Activated naive CD8-positive, alpha-beta T cell (primary cell): ENCODE data around the gene ANKRD6.

ENCODE experiments used
- H3K27ac Mint-ChIP-seq: one replicate; pipeline ENCODE4 v1.8.0; 2021; ENCODE audit warnings: mixed read lengths
- H3K27me3 Mint-ChIP-seq: one replicate; pipeline ENCODE4 v1.8.0; 2021; ENCODE audit warnings: mixed read lengths
- H3K36me3 Mint-ChIP-seq: one replicate; pipeline ENCODE4 v1.8.0; 2021; ENCODE audit warnings: mixed read lengths
- H3K4me1 Mint-ChIP-seq: one replicate; pipeline ENCODE4 v1.8.0; 2021; ENCODE audit warnings: low read depth, mixed read lengths
- H3K4me3 Mint-ChIP-seq: one replicate; pipeline ENCODE4 v1.8.0; 2021; ENCODE audit warnings: mild to moderate bottlenecking, mixed read lengths
- H3K9me3 Mint-ChIP-seq: one replicate; pipeline ENCODE4 v1.8.0; 2021; ENCODE audit warnings: low read depth, mixed read lengths

ANKRD6 gene

DNA sequence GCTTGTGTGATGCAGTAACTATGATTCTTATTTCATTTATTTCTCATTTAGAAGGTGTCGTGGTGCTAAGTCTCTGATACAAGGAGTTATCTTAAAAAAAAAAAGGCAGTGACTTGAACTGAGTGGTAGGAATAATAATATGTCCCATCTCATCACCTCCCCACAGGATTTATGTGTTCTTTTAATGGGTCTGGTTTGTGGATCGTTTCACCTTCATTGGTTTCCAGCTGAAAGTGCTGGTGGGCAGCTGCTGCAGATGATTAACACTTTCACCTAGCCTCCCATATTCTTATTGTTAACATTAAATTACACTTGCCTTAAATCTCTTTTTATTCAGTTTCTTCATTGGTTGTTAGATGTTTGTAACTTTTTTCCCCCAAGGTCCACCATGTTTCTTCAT, 68.8 kb downstream of the ANKRD6 start:
- Mint-ChIP-seq H3K36me3 (peaks cover 9% of the 10 kb centered on the region), H3K9me3 (no peaks in the 10 kb centered on the region), H3K4me3 (no peak overlapping the region), H3K27me3 (no peaks in the 10 kb centered on the region), H3K27ac (no peak overlapping the region), H3K4me1 (no peaks in the 10 kb centered on the region)

DNA sequence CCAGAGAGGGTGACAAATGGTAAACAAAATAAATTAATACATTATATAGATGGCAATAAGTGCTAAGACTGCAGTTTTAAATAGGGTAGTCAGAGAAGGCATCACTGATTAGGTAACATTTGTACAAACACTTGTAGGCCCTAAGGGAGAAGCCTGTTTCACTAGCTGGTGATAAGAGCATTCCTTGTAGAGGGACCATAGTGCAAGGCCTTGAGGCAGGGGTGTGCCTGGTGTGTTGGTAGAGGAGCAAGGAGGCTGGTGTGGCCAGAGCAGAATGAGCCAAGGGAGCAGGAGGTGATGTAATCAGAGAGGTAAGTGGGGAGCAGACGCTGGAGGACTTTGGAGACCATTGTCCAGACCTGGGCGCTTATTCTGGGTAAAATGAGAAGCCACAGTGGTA, 70.7 kb downstream of the ANKRD6 start:
- H3K27me3 Mint-ChIP-seq, result no peaks in the 10 kb centered on the region
- H3K4me1 Mint-ChIP-seq, result no peaks in the 10 kb centered on the region
- H3K27ac Mint-ChIP-seq, result no peak overlapping the region
- no peaks in the 10 kb centered on the region for H3K9me3 Mint-ChIP-seq
- no peak overlapping the region for H3K4me3 Mint-ChIP-seq
- peaks cover 7% of the 10 kb centered on the region for H3K36me3 Mint-ChIP-seq

DNA sequence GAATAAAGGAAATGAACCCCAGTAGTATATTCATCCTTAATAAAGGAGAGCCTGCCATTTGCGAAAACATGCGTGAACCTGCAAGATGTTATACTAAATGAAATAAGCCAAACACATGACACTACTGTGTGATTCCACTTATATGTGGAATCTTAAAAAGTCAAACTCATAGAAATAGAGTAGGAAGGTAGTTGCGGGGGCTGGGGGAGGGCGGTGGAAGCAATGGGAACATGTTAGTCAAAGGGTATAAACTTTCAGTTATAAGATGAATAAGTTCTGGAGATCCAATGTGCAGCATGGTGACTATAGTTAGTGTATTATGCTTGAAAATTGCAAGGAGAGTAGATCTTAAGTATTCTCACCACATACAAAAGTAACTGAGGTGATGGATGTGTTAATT, 72.9 kb downstream of the ANKRD6 start:
- no peaks in the 10 kb centered on the region for H3K9me3 Mint-ChIP-seq
- peaks cover 4% of the 10 kb centered on the region for H3K4me1 Mint-ChIP-seq
- no peaks in the 10 kb centered on the region for H3K27me3 Mint-ChIP-seq
- H3K4me3 Mint-ChIP-seq, result no peak overlapping the region
- no peak overlapping the region for H3K27ac Mint-ChIP-seq
- H3K36me3 Mint-ChIP-seq, result peaks cover 6% of the 10 kb centered on the region

DNA sequence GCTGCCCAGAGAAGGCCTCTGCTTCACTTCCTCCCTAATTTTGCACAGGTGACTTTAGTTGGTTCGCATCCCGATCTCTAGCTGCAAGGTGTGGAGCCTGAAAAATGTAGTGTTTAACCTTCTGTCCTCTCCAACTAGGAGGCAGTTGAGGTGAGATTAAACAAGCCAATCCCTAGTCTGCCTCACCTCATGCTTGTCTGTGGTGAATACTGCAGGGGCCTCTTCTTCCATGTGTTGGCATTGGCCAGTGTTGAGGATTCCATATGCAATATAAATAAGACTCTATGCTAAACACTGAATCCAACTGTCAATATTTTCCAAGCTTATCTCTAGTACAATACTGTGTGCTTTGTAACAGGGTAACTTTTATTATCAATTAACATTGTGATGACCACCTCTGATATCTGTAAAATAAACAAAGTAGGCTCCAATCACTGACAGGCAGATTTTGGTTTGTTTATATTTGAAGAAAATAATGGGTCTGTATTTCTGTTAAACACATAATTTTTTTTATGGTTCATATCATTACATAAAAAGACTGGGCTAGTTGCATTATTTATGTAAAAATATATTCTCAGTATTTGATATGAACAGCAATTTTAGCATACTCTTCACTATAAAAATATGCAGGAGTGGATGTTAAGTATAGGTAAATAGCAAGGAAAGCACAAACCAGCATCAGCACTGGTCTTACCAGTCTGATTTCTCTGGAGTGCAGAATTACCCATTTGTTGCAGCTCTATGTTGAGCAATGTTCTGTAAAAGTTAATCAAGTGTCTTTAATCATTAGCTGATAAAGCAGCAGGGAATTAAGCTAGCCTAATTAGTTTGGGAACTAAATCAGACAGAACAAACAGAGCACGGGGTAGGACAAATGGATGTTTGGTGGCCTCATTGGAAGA, 74.0 kb downstream of the ANKRD6 start:
- Mint-ChIP-seq H3K9me3 (no peaks in the 10 kb centered on the region), H3K27me3 (no peaks in the 10 kb centered on the region), H3K4me1 (peaks cover 4% of the 10 kb centered on the region), H3K27ac (no peak overlapping the region), H3K36me3 (peaks cover 3% of the 10 kb centered on the region), H3K4me3 (no peak overlapping the region)

DNA sequence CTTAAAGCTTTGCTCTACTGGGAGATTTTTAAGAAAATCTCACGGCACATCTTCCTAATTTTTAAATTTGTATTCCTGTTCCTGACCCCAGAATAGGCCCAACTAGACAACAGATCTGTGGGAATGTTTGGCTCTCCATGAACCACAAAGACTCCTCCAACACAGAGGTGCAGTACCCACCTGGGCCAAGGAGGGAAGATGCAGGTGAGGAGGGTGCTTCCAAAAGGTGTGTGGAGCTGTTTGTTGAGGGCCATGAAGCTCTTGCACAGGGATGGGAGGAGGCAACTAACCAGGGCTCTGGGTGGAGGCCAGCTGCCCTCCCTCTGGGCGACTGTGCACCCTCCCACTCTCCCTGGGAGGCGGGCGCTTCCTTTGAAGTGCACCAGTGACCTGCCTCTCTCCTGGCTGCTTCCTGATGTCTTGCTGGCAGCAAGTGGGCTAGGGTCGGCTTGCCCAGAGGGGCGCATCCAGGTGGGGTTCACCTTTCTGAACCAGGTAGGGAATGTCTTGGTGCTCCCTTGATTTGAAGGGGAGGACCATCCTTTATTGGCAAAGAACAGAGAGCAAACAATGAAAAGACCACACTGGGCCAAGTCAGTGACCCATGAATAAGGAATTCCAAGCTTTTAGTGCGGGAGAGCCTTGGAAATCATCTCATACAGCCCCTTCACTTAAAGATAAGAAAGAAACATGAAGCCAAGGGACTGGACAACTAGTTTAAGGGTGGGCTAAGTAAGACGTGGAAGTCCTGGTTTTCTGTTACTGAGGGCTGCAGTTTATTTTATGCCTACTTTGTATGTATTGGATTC, 76.0 kb downstream of the ANKRD6 start:
- H3K9me3 Mint-ChIP-seq, result no peaks in the 10 kb centered on the region
- H3K36me3 Mint-ChIP-seq, result peaks cover 3% of the 10 kb centered on the region
- H3K27ac Mint-ChIP-seq, result no peak overlapping the region
- peaks cover 4% of the 10 kb centered on the region for H3K4me1 Mint-ChIP-seq
- no peak overlapping the region for H3K4me3 Mint-ChIP-seq
- H3K27me3 Mint-ChIP-seq, result no peaks in the 10 kb centered on the region

DNA sequence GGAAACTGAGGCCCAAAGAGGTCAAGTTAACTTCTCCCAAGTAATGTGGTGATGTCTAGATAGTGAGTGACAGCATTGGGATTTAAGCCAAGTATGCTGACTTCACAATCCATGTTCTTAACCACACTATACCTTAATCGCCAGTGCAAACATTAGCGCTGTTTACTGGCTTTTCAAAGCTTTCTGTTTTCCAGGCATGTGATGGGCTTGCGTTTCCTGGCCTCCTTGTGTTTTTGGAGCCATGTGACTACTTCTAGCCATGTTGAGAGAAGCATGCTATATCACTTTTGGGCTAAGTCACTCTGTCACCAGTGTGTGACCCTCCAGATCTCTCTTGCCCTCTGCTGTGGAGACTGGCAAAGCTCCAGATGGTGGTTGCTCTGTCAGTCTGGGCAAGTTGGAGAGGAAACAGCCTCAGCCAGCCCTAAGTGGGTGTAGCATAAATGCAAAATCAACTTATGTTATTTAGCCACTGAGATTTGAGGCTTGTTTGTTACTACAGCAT, 76.9 kb downstream of the ANKRD6 start:
- peaks cover 3% of the 10 kb centered on the region for H3K36me3 Mint-ChIP-seq
- H3K9me3 Mint-ChIP-seq, result no peaks in the 10 kb centered on the region
- peaks cover 4% of the 10 kb centered on the region for H3K4me1 Mint-ChIP-seq
- H3K4me3 Mint-ChIP-seq, result no peak overlapping the region
- H3K27ac Mint-ChIP-seq, result no peak overlapping the region
- no peaks in the 10 kb centered on the region for H3K27me3 Mint-ChIP-seq

DNA sequence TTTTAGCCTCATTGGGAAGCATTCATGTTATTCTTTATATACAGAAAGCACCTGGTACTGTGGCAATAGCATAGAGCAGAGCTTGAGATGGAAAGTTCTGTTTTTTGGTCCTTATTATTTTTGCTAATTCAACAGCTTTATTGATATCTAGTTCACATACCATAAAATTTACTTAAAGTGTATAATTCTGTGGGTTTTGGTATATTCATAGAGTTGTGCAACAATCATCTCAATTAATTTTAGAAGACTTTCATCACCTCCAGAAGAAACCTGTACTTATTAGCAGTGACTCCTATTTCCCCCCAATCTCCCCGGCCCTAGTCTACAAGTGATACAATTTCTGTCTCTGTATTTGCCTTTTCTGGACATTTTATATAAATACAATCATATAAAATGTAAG, 77.4 kb downstream of the ANKRD6 start:
- H3K27ac Mint-ChIP-seq, result no peak overlapping the region
- peaks cover 3% of the 10 kb centered on the region for H3K36me3 Mint-ChIP-seq
- H3K4me3 Mint-ChIP-seq, result no peak overlapping the region
- H3K27me3 Mint-ChIP-seq, result no peaks in the 10 kb centered on the region
- peaks cover 4% of the 10 kb centered on the region for H3K4me1 Mint-ChIP-seq
- H3K9me3 Mint-ChIP-seq, result no peaks in the 10 kb centered on the region

DNA sequence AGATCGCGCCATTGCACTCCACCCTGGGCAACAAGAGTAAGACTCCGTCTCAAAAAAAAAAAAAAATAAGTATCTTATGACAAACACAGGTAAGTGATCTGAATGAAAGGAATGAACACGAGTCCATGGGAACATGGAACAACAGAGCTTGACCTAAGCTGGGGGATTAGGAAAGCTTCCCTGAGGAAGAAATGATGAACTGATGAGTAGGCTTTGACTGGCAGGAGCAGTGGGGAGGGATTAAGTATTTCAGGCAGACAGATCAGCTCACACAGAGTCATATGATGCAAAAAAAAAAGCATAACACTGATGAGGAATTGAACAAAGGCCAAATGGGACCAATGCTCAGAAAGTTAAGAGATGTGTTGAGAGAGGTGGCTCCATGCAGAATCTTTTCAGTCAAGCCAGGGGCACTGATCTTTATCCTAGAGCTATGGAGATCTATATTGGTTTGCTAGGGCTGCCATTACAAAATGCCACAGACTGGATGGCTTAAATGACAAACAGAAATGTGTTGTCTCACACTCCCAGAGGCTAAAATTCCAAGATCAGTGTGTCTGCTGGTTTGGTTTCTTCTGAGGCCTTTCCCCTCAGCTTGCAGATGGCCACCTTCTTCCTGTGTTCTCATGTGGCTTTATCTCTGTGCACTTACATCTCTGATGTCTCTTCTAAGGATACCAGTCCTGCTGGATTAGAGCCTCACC, 85.6 kb downstream of the ANKRD6 start:
- H3K27me3 Mint-ChIP-seq, result no peaks in the 10 kb centered on the region
- no peaks in the 10 kb centered on the region for H3K4me1 Mint-ChIP-seq
- H3K4me3 Mint-ChIP-seq, result no peak overlapping the region
- no peak overlapping the region for H3K27ac Mint-ChIP-seq
- H3K9me3 Mint-ChIP-seq, result no peaks in the 10 kb centered on the region
- H3K36me3 Mint-ChIP-seq, result no peaks in the 10 kb centered on the region

DNA sequence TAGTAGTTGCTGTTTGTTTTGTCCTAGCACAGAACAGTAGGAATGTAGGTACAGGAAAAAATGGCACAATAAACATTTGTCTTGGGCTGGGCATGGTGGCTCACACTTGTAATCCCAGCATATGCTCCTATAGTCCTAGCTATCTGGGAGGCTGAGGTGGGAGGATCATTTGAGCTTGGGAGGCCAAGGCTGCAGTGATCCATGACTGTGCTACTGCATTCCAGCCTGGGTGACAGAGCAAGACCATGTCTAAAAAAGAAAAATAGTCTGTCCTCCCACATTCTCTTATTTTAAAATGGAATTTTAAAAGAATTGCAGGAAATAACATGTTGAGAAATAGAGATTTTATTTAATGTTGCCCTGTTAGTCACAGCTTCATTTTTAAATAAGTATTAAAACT, 87.8 kb downstream of the ANKRD6 start:
- Mint-ChIP-seq H3K36me3 (no peaks in the 10 kb centered on the region), H3K4me3 (no peak overlapping the region), H3K27ac (no peak overlapping the region), H3K9me3 (no peaks in the 10 kb centered on the region), H3K27me3 (no peaks in the 10 kb centered on the region), H3K4me1 (no peaks in the 10 kb centered on the region)

DNA sequence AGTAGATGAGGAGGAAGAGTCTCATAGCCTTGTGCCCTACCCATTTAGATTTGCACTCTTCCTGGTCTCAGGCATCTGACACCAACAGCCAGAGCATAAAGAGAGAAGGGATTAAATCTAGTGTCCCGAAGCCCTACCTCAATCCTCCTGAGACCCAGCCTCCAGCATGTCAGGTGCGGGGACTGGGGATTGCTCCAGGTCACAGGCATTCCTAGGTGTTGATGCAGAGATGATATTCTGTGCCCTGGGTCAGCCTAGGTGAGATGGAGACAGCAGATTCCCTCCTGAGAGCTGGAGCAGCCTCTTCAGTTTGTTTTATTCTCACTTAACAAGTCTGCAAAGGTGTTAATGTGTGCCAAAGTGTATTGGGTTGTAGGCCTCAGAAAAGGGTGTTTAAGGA, 89.8 kb downstream of the ANKRD6 start:
- no peaks in the 10 kb centered on the region for H3K9me3 Mint-ChIP-seq

DNA sequence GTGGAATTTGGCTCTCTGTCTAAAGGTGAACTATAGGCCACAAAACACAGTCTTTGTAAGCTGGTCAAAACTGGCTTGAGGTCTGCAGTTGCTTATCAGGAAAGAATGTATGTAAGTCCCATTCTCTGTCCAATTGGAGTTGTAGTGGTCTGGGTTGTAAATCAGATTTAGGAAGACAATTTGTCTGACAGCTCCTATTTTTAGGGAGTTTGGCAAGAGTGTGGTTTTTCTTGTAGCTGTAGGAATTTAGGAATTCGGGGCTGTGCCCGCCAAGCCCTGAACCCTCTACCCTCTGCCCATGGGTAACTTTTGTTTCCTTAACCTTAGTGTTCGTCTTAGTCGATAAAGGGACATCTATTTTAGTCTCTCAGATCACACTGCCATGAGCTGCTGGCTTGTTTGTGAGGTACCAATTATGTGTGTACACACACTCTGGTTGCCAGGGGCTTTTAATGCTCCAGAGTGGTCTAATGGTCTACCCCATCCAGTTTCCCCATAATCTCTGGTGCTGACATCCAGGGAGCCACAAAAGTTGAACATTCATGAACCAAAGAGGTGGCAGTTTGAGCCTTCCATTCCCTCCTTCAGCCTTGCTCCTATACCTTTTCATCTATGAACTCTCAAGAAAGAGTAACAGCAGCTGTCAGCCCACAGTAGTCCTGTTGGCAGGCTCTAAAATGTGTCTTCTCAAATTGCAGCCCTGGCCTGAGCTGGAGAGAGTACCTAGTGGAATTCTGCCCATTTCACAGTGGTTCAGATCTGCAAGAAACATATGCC, 93.0 kb downstream of the ANKRD6 start:
- no peak overlapping the region for H3K27ac Mint-ChIP-seq
- no peaks in the 10 kb centered on the region for H3K27me3 Mint-ChIP-seq
- H3K36me3 Mint-ChIP-seq, result peaks cover 11% of the 10 kb centered on the region
- no peaks in the 10 kb centered on the region for H3K4me1 Mint-ChIP-seq
- no peaks in the 10 kb centered on the region for H3K9me3 Mint-ChIP-seq
- H3K4me3 Mint-ChIP-seq, result no peak overlapping the region

More for the DNA sequence above, 89.8 kb downstream of the ANKRD6 start:
- Mint-ChIP-seq H3K36me3 (no peaks in the 10 kb centered on the region), H3K27me3 (no peaks in the 10 kb centered on the region), H3K4me1 (no peaks in the 10 kb centered on the region), H3K4me3 (no peak overlapping the region), H3K27ac (no peak overlapping the region)

DNA sequence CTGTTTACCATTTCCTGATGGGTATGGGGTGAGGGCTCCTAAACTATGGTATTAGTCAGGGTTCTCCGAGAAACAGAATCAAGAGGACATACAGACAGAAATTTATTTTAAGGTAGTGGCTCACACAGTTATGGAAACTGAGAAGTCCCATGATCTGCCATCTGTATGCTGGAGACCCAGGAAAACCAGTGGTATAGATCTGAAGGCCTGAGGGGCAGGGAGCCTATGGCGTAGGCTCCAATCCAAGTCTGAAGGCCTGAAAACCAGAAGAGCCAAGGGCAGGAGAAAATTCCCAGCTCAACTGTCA, 93.6 kb downstream of the ANKRD6 start:
- peaks cover 12% of the 10 kb centered on the region for H3K36me3 Mint-ChIP-seq
- no peak overlapping the region for H3K4me3 Mint-ChIP-seq
- H3K9me3 Mint-ChIP-seq, result no peaks in the 10 kb centered on the region
- H3K4me1 Mint-ChIP-seq, result no peaks in the 10 kb centered on the region
- H3K27me3 Mint-ChIP-seq, result no peaks in the 10 kb centered on the region
- no peak overlapping the region for H3K27ac Mint-ChIP-seq

DNA sequence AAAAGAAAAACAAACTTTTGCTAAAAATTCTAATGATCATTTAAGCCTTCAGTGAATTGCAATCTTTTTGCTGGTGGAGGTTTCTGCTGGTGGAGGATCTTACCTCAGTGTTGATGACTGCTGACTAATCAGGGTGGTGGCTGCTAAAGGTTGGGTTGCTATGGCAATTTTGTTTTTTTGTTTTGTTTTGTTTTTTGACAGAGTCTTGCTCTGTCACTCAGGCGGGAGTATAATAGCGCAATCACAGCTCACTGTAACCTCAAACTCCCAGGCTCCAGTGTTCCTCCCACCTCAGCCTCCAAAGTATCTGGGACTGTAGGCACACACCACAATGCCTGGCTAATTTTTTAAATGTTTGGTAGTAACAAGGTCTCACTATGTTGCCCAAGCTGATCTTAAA, 94.7 kb downstream of the ANKRD6 start:
- Mint-ChIP-seq H3K27ac (no peak overlapping the region), H3K36me3 (peaks cover 15% of the 10 kb centered on the region), H3K9me3 (no peaks in the 10 kb centered on the region)

DNA sequence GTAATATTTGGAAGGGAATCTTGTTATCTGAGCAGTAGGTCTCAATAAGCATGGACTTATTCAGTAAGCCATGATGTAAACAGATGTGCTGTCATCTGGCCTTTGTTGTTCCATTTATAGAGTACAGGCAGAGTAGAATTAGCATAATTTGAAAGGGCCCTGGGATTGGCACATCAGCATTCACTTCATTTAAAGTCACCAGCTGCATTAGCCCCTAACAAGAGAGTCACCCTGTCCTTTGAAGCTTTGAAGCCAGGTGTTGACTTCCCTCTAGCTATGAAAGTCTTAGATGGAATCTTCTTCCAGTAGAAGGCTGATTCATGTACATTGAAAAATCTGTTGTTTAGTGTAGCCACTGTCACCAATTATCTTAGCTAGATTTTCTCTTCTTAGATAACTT, 95.9 kb downstream of the ANKRD6 start:
- Mint-ChIP-seq H3K27me3 (no peaks in the 10 kb centered on the region), H3K4me3 (no peak overlapping the region), H3K27ac (no peak overlapping the region), H3K4me1 (no peaks in the 10 kb centered on the region), H3K9me3 (no peaks in the 10 kb centered on the region), H3K36me3 (peaks cover 15% of the 10 kb centered on the region)

More for the DNA sequence above, 94.7 kb downstream of the ANKRD6 start:
- H3K27me3 Mint-ChIP-seq, result no peaks in the 10 kb centered on the region
- H3K4me3 Mint-ChIP-seq, result no peak overlapping the region
- no peaks in the 10 kb centered on the region for H3K4me1 Mint-ChIP-seq
